HCT116 (cell line): ENCODE measurements around the gene KLHL22. TPM values are rescaled to one million over a fixed set of nuclear protein-coding genes. Genes with fewer than 3 reads are reported as not detected.

Source experiments
- ATAC-seq: fragments of 200-7000 bp; cut with Tn5 transposase; 2 replicates; pipeline ENCODE4 v1.9.1; 2020; ENCODE audit warnings: mild to moderate bottlenecking, moderate library complexity
- BruUV-seq: library from RNA; stranded (reverse); fragments of 400-500 nt; replicated peaks from 2 replicates; lab custom pipeline; 2021; lab: Mats Ljungman, UMichigan
- CTCF ChIA-PET: fragments of 300-600 bp; sonication (Branson Sonifier 250); formaldehyde crosslinking; loops from one replicate; lab custom pipeline; 2021; ENCODE audit warnings: antibody characterized with exemption; lab: Charles Lee
- POLR2A ChIA-PET: fragments of 300-600, 350-600 bp; sonication (Branson Sonifier 250); formaldehyde crosslinking; loops from one replicate; lab custom pipeline; 2021; ENCODE audit warnings: antibody characterized with exemption; lab: Charles Lee
- RAD21 ChIA-PET, 2 experiments: fragments of 300-600 bp; sonication (Branson Sonifier 250); formaldehyde crosslinking; loops; one replicate each; lab custom pipeline; 2023; ENCODE audit warnings: low total read pairs in 2 of 2; ENCODE audit not compliant: uncharacterized antibody in 2 of 2, unreplicated experiment in 2 of 2, low non-redundant PET in 1 of 2; lab: Charles Lee
- DNase-seq: peaks from one replicate; pipeline ENCODE4 v3.0.0-alpha.2; 2010; ENCODE audit warnings: low read depth, low spot score
- H2AFZ ChIP-seq: fragments of 200-600 bp; shearing (Covaris generic), sonication (generic); 2 replicates; pipeline ENCODE4 v1.6.1; 2017; ENCODE audit warnings: low read depth, mixed run types, mixed read lengths, antibody characterized with exemption, low read length; ENCODE audit not compliant: poor library complexity, severe bottlenecking
- H3K27ac ChIP-seq: 2 replicates; pipeline ENCODE4 v1.5.1; 2012; ENCODE audit warnings: low read depth, low read length
- H3K27me3 ChIP-seq: fragments of 200-600 bp; sonication (generic); 2 replicates; pipeline ENCODE4 v1.6.1; 2016; ENCODE audit warnings: mixed run types, low read length, mixed read lengths; ENCODE audit not compliant: insufficient read depth
- H3K36me3 ChIP-seq, 2 experiments: fragments of 200-500 bp in 1 of 2; fragments of 200-600 bp in 1 of 2; sonication (Bioruptor generic) in 1 of 2; sonication (generic) in 1 of 2; 2 replicates each; pipeline versions ENCODE4 v1.5.1 to v1.6.1; 2014 to 2016; ENCODE audit warnings: low read length in 2 of 2, inconsistent platforms in 1 of 2, mixed read lengths in 1 of 2, mixed run types in 1 of 2; ENCODE audit not compliant: insufficient read depth in 2 of 2, control insufficient read depth in 1 of 2
- H3K4me1 ChIP-seq, 2 experiments: fragments of 200-600 bp in 1 of 2; sonication (generic) in 1 of 2; 2 replicates each; pipeline versions ENCODE4 v1.5.1 to v1.6.1; 2012 to 2017; ENCODE audit warnings: low read length in 2 of 2, inconsistent platforms in 1 of 2, mild to moderate bottlenecking in 1 of 2, mixed read lengths in 1 of 2, mixed run types in 1 of 2, moderate library complexity in 1 of 2; ENCODE audit not compliant: insufficient read depth in 2 of 2, control insufficient read depth in 1 of 2
- H3K4me2 ChIP-seq: fragments of 200-600 bp; sonication (generic); 2 replicates; pipeline ENCODE4 v1.6.1; 2017; ENCODE audit warnings: mixed run types, low read length, mixed read lengths
- H3K4me3 ChIP-seq, 2 experiments: fragments of 200-600 bp in 1 of 2; sonication (generic) in 1 of 2; replicated peaks in 1 of 2; 2 replicates each; pipeline ENCODE4 v1.5.1; 2011 to 2016; ENCODE audit warnings: low read length in 2 of 2, control low read depth in 1 of 2, low read depth in 1 of 2, mild to moderate bottlenecking in 1 of 2, mixed read lengths in 1 of 2, mixed run types in 1 of 2
- H3K79me2 ChIP-seq: fragments of 200-600 bp; sonication (generic); 2 replicates; pipeline ENCODE4 v1.6.1; 2017; ENCODE audit warnings: mild to moderate bottlenecking, mixed run types, low read length, moderate library complexity, mixed read lengths; ENCODE audit not compliant: insufficient read depth
- H3K9ac ChIP-seq: fragments of 200-600 bp; sonication (generic); 2 replicates; pipeline ENCODE4 v1.6.1; 2016; ENCODE audit warnings: low read length, mixed read lengths
- H3K9me2 ChIP-seq: fragments of 200-600 bp; sonication (generic), shearing (Covaris generic); 2 replicates; pipeline ENCODE4 v1.6.1; 2017; ENCODE audit warnings: mixed run types, mild to moderate bottlenecking, moderate library complexity; ENCODE audit not compliant: insufficient read depth
- H3K9me3 ChIP-seq, 2 experiments: fragments of 200-500 bp in 1 of 2; fragments of 200-600 bp in 1 of 2; sonication (Bioruptor generic) in 1 of 2; sonication (generic) in 1 of 2; 2 replicates each; pipeline ENCODE4 v1.6.1; 2014 to 2017; ENCODE audit warnings: low read length in 2 of 2, mixed read lengths in 2 of 2, inconsistent platforms in 1 of 2, low read depth in 1 of 2, mild to moderate bottlenecking in 1 of 2, mixed run types in 1 of 2, moderate library complexity in 1 of 2; ENCODE audit not compliant: control insufficient read depth in 1 of 2, insufficient read depth in 1 of 2
- H4K20me1 ChIP-seq: fragments of 200-600 bp; sonication (generic), shearing (Covaris generic); 2 replicates; pipeline ENCODE4 v1.6.1; 2017; ENCODE audit warnings: mixed run types, mild to moderate bottlenecking, moderate library complexity; ENCODE audit not compliant: insufficient read depth
- CBX3 ChIP-seq: IDR thresholded peaks from 2 replicates; pipeline ENCODE4 v1.6.1; 2012; ENCODE audit warnings: low read depth
- CEBPB ChIP-seq: IDR thresholded peaks from 2 replicates; pipeline ENCODE4 v1.6.1; 2012; ENCODE audit warnings: low read depth
- EGR1 ChIP-seq: IDR thresholded peaks from 2 replicates; pipeline ENCODE4 v1.6.1; 2012; ENCODE audit warnings: low read depth
- ELF1 ChIP-seq: IDR thresholded peaks from 2 replicates; pipeline ENCODE4 v1.6.1; 2012; ENCODE audit warnings: low read depth, borderline replicate concordance
- EZH2 ChIP-seq: fragments of 200-600 bp; sonication (generic); IDR thresholded peaks from 2 replicates; pipeline ENCODE4 v1.6.1; 2017; ENCODE audit warnings: antibody characterized with exemption, mixed run types
- EZH2phosphoT487 ChIP-seq: fragments of 200-600 bp; IDR thresholded peaks from 2 replicates; pipeline ENCODE4 v1.6.1; 2018; ENCODE audit warnings: antibody characterized with exemption, borderline replicate concordance
- FOSL1 ChIP-seq: IDR thresholded peaks from 2 replicates; pipeline ENCODE4 v1.6.1; 2012; ENCODE audit warnings: low read depth
- POLR2A ChIP-seq: IDR thresholded peaks from 2 replicates; pipeline ENCODE4 v1.7.0; 2011; ENCODE audit warnings: borderline replicate concordance; ENCODE audit not compliant: insufficient read depth, insufficient read length; ENCODE audit errors: extremely low read depth
- POLR2AphosphoS5 ChIP-seq: IDR thresholded peaks from 2 replicates; pipeline ENCODE4 v1.6.1; 2011; ENCODE audit warnings: mild to moderate bottlenecking, low read depth, low read length, moderate library complexity
- SIN3A ChIP-seq: IDR thresholded peaks from 2 replicates; pipeline ENCODE4 v1.6.1; 2012; ENCODE audit warnings: low read depth
- SP1 ChIP-seq: IDR thresholded peaks from 2 replicates; pipeline ENCODE4 v1.6.1; 2012; ENCODE audit warnings: low read depth
- SRF ChIP-seq: IDR thresholded peaks from 2 replicates; pipeline ENCODE4 v1.6.1; 2012; ENCODE audit warnings: low read depth
- TCF7L2 ChIP-seq: IDR thresholded peaks from 2 replicates; pipeline ENCODE4 v1.7.0; 2011; ENCODE audit warnings: borderline replicate concordance, inconsistent platforms; ENCODE audit not compliant: insufficient read depth, insufficient read length; ENCODE audit errors: extremely low read depth
- ZFX ChIP-seq: fragments of 450-650 bp; IDR thresholded peaks from 2 replicates; pipeline ENCODE4 v1.6.1; 2017
- ZNF274 ChIP-seq: fragments of 200-500 bp; sonication (Bioruptor generic); IDR thresholded peaks from 2 replicates; pipeline ENCODE4 v1.6.1; 2014; ENCODE audit warnings: mild to moderate bottlenecking, low read depth, low read length, inconsistent platforms
- intact Hi-C: fragments of 100-400 bp; cut with micrococcal nuclease; formaldehyde crosslinking; loops from 2 replicates; pipeline ENCODE4 v1.10.0; 2022
- total RNA-seq: library from RNA; stranded (reverse); gene quantifications from one replicate; pipeline ENCODE4 v1.2.1, GENCODE V29; 2021; ENCODE audit not compliant: unreplicated experiment
- TF ChIP-seq, protein P1 (sequence below): IDR thresholded peaks from 2 replicates; pipeline ENCODE4 v1.6.1; 2011; ENCODE audit warnings: mild to moderate bottlenecking, low read length, moderate library complexity; ENCODE audit not compliant: insufficient replicate concordance; ENCODE audit errors: extremely low read depth
- TF ChIP-seq, protein P2 (sequence below), 3 experiments: fragments of 200-600 bp in 1 of 3; sonication (generic) in 1 of 3; IDR thresholded peaks in 2 of 3; conservative IDR thresholded peaks in 1 of 3; 2 replicates each; pipeline ENCODE4 v1.5.1; 2012 to 2017; ENCODE audit warnings: low read depth in 2 of 3, low read length in 2 of 3, antibody characterized with exemption in 1 of 3, borderline replicate concordance in 1 of 3, control low read depth in 1 of 3, mild to moderate bottlenecking in 1 of 3, mixed read lengths in 1 of 3, mixed run types in 1 of 3, moderate library complexity in 1 of 3; ENCODE audit not compliant: insufficient read depth in 1 of 3
- TF ChIP-seq, protein P3 (sequence below): IDR thresholded peaks from 2 replicates; pipeline ENCODE4 v1.6.1; 2012

The KLHL22 gene
- total RNA-seq, 1 experiment from 2014 or later: 16.4 TPM

DNA sequence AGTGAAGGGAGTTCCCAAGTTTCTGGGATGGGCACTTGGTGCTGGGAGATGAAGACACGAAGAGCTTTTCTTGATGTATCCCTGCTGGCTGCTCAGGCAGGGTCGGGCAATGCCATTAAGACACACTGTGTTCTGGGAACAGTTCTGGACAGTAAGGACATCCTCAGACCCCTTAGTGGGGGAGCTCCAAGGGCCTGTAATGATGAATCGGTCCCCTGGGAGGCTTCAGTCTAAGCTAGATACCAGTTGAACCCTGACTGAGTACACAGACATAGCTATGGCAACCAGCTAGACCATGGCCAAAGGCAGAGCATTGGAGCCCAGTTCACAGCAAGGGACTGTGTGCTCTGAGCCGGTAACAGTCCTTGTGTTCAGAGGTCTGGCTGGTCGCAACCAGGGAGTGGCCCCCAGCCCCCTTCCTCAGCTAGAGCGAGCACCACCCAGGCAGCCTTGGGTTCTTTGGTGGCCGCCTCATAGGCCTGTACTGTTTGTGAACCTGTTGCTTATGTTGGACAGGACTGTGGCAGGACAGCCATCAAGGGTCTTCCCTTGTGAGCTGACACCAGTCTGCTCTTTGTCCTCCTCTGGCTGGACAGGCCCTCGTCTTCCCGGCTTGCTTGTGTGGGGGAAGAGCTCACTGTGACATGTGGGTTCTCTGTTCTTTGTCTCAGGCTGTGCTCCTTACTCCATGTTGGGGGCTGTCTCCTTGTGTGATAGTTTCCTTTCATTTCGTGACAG is 36.8 kb upstream of the KLHL22 start:
- TF ChIP-seq POLR2AphosphoS5 (no peak), CEBPB (no peak), ELF1 (no peak), EZH2phosphoT487 (no peak), CBX3 (no peak), EGR1 (no peak), SRF (no peak), ZNF274 (no peak), SP1 (no peak), TCF7L2 (no peak), POLR2A (no peak), SIN3A (no peak), EZH2 (no peak), ZFX (no peak), FOSL1 (no peak)
- TF ChIP-seq, protein P1, sequence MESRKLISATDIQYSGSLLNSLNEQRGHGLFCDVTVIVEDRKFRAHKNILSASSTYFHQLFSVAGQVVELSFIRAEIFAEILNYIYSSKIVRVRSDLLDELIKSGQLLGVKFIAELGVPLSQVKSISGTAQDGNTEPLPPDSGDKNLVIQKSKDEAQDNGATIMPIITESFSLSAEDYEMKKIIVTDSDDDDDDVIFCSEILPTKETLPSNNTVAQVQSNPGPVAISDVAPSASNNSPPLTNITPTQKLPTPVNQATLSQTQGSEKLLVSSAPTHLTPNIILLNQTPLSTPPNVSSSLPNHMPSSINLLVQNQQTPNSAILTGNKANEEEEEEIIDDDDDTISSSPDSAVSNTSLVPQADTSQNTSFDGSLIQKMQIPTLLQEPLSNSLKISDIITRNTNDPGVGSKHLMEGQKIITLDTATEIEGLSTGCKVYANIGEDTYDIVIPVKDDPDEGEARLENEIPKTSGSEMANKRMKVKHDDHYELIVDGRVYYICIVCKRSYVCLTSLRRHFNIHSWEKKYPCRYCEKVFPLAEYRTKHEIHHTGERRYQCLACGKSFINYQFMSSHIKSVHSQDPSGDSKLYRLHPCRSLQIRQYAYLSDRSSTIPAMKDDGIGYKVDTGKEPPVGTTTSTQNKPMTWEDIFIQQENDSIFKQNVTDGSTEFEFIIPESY: no peak
- TF ChIP-seq, protein P2, sequence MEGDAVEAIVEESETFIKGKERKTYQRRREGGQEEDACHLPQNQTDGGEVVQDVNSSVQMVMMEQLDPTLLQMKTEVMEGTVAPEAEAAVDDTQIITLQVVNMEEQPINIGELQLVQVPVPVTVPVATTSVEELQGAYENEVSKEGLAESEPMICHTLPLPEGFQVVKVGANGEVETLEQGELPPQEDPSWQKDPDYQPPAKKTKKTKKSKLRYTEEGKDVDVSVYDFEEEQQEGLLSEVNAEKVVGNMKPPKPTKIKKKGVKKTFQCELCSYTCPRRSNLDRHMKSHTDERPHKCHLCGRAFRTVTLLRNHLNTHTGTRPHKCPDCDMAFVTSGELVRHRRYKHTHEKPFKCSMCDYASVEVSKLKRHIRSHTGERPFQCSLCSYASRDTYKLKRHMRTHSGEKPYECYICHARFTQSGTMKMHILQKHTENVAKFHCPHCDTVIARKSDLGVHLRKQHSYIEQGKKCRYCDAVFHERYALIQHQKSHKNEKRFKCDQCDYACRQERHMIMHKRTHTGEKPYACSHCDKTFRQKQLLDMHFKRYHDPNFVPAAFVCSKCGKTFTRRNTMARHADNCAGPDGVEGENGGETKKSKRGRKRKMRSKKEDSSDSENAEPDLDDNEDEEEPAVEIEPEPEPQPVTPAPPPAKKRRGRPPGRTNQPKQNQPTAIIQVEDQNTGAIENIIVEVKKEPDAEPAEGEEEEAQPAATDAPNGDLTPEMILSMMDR (IDR thresholded peaks at IDR 0.05 in 2 of 3, conservative IDR thresholded peaks at IDR 0.05 in 1 of 3; ENCODE audit: borderline replicate concordance in 1 of 3, insufficient read depth in 1 of 3, low read depth in 2 of 3, low read length in 2 of 3): no peak
- TF ChIP-seq, protein P3, sequence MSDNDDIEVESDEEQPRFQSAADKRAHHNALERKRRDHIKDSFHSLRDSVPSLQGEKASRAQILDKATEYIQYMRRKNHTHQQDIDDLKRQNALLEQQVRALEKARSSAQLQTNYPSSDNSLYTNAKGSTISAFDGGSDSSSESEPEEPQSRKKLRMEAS: no peak
- Histone ChIP-seq H3K9ac (peak overlapping the region; percentile 74), H3K4me1 (peaks cover 37 to 65% of the 10 kb centered on the region in 2 experiments), H3K4me2 (peak overlapping the region; percentile 89), H2AFZ (no peak overlapping the region), H3K36me3 (peaks cover 5 to 15% of the 10 kb centered on the region in 2 experiments; a peak in 2 of 4 replicates), H3K9me2 (no peaks in the 10 kb centered on the region), H4K20me1 (no peaks in the 10 kb centered on the region; the same call in 1 of the 2 replicates), H3K27me3 (no peaks in the 10 kb centered on the region), H3K27ac (peak overlapping the region; percentile 90), H3K9me3 (no peaks in the 10 kb centered on the region), H3K79me2 (peaks cover 97% of the 10 kb centered on the region), H3K4me3 (no peak overlapping the region)
- no peak for ATAC-seq
- no peak for DNase-seq
- RAD21 ChIA-PET: no interaction called here
- intact Hi-C loops: no loop called here
- CTCF ChIA-PET: no interaction called here
- POLR2A ChIA-PET: no interaction called here
- BruUV-seq: no TSS peak
